GM23248 (cell line): ENCODE measurements around the gene PAIP1.

Source experiments
- EZH2 ChIP-seq: fragments of 200-600 bp; sonication (generic); IDR thresholded peaks from 2 replicates; pipeline ENCODE4 v1.6.1; 2018; ENCODE audit warnings: antibody characterized with exemption, mild to moderate bottlenecking; ENCODE audit not compliant: insufficient read depth, poor library complexity, severe bottlenecking
- EZH2phosphoT487 ChIP-seq: fragments of 200-600 bp; sonication (generic); IDR thresholded peaks from 2 replicates; pipeline ENCODE4 v1.6.1; 2018; ENCODE audit warnings: antibody characterized with exemption, moderate library complexity, mild to moderate bottlenecking, low read depth; ENCODE audit not compliant: insufficient read depth

DNA sequence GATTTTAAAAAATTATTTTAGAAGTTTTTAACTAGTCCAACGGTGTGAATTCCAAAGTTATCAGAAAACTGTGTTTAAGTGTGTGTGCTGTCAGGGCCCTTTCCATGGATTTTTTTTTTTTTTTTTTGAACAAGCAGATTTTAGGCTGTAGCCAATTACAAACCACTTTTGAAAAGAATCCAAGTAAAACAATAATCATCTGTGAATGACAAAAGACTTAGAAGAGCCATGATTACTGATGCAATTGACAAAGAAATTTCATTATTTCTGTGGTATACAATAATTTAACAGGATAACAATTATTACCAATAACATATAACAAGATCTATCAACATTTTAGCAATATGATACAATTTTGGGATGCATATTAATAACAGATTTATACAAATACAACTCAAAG, 16.2 kb upstream of the PAIP1 start:
- no peak for TF ChIP-seq EZH2
- TF ChIP-seq EZH2phosphoT487: no peak
